Measurements from ENCODE around the gene ACOX3.

DNA sequence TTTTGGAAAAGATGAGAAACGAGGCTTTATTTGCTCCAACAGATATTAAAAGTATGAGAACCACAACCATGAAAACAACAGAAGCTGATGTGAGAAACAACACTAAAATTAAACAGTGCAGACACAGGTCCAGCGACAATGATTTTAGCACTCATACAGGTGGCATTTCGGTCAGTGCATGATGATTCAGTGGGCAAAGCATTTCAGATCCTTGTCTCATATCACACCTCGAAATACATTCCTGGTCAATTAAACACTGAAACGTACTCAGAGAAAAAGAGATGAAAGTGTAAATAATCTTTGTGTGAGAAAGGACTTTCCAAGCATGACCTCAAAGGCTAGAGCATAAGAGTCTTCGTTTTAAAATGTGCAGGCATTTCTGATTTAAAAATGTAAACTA, 85.2 kb downstream of the ACOX3 start:
- TF ChIP-seq, protein P1, sequence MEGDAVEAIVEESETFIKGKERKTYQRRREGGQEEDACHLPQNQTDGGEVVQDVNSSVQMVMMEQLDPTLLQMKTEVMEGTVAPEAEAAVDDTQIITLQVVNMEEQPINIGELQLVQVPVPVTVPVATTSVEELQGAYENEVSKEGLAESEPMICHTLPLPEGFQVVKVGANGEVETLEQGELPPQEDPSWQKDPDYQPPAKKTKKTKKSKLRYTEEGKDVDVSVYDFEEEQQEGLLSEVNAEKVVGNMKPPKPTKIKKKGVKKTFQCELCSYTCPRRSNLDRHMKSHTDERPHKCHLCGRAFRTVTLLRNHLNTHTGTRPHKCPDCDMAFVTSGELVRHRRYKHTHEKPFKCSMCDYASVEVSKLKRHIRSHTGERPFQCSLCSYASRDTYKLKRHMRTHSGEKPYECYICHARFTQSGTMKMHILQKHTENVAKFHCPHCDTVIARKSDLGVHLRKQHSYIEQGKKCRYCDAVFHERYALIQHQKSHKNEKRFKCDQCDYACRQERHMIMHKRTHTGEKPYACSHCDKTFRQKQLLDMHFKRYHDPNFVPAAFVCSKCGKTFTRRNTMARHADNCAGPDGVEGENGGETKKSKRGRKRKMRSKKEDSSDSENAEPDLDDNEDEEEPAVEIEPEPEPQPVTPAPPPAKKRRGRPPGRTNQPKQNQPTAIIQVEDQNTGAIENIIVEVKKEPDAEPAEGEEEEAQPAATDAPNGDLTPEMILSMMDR (conservative IDR thresholded peaks at IDR 0.05 in 1 of 2, IDR thresholded peaks at IDR 0.05 in 1 of 2; ENCODE audit: low read depth in 1 of 2, low read length in 2 of 2), result no peak
- no peak for TF ChIP-seq EZH2 (IDR thresholded peaks at IDR 0.05; ENCODE audit: low read length, missing control alignments)

All from fibroblast of lung (primary cell).